Lower leg skin (tissue), 4 donors: ENCODE data around the gene IFNG. TPM values are rescaled to one million over a fixed set of nuclear protein-coding genes. Genes with fewer than 3 reads are reported as not detected.

ENCODE experiments used
- total RNA-seq, 4 donors: library from RNA; depleted of rRNA; stranded (reverse); fragments of >200 nt; gene quantifications; one replicate each; pipeline ENCODE4 v1.1.0, GENCODE V29; 2016

The IFNG gene
- total RNA-seq, 4 donors from 2014 or later, result not detected

Other genes starting within 250 kb of the IFNG start
- gene IFNG-AS1, start 170.3 kb downstream of the IFNG start, total RNA-seq, result under 1 TPM in 2 of 4 donors, not detected in 2; 0.37 to 0.58 TPM
- gene IL26, start 66.1 kb upstream of the IFNG start, total RNA-seq, result not detected
- gene IL22, start 93.9 kb upstream of the IFNG start, total RNA-seq, result not detected
- gene MDM1, start 172.6 kb upstream of the IFNG start, total RNA-seq, result 1 to 10 TPM; 5.9 to 9.3 (median 7.6) TPM